ENCODE measurements around the gene C16orf78.

- no peak for TF ChIP-seq CTCF (IDR thresholded peaks at IDR 0.05)
- no peak for TF ChIP-seq POLR2A (IDR thresholded peaks at IDR 0.05)
- TF ChIP-seq POLR2AphosphoS5 (IDR thresholded peaks at IDR 0.05) = no peak
- no peak for TF ChIP-seq EP300 (IDR thresholded peaks at IDR 0.05)
These were observed 42.5 kb downstream of the C16orf78 start for GRCh38 chr16:49416001-49416675.
